Measurements from ENCODE around the gene RBSN.

RBSN gene

GRCh38 chr3:15060029-15060428 is 38.9 kb downstream of the RBSN start:
- no peak for DNase-seq (ENCODE audit: low read depth)

GRCh38 chr3:15056676-15057404 is 42.1 kb downstream of the RBSN start:
- no peak for DNase-seq (ENCODE audit: low read depth)

- no peak for DNase-seq (ENCODE audit: low read depth)
These were observed 43.9 kb downstream of the RBSN start for GRCh38 chr3:15055019-15055557.

GRCh38 chr3:15053541-15053940 is 45.4 kb downstream of the RBSN start:
- no peak for DNase-seq (ENCODE audit: low read depth)

GRCh38 chr3:15052335-15053242 is 46.4 kb downstream of the RBSN start:
- DNase-seq (ENCODE audit: low read depth), result no peak

GRCh38 chr3:15051531-15051930 is 47.4 kb downstream of the RBSN start:
- DNase-seq (ENCODE audit: low read depth), result peak; percentile 14

- DNase-seq (ENCODE audit: low read depth), result no peak
These were observed 48.4 kb downstream of the RBSN start for GRCh38 chr3:15050405-15051092.

GRCh38 chr3:15049584-15049983 is 49.4 kb downstream of the RBSN start:
- DNase-seq (ENCODE audit: low read depth), result no peak

- DNase-seq (ENCODE audit: low read depth), result no peak
These were observed 53.3 kb downstream of the RBSN start for GRCh38 chr3:15045667-15046066.

- DNase-seq (ENCODE audit: low read depth), result no peak
These were observed 54.6 kb downstream of the RBSN start for GRCh38 chr3:15044326-15044725.

- DNase-seq (ENCODE audit: low read depth), result no peak
These were observed 55.4 kb downstream of the RBSN start for GRCh38 chr3:15043408-15044171.

GRCh38 chr3:15042936-15043335 is 56.0 kb downstream of the RBSN start:
- no peak for DNase-seq (ENCODE audit: low read depth)

- no peak for DNase-seq (ENCODE audit: low read depth)
These were observed 57.0 kb downstream of the RBSN start for GRCh38 chr3:15041950-15042349.

GRCh38 chr3:15040844-15041243 is 58.1 kb downstream of the RBSN start:
- no peak for DNase-seq (ENCODE audit: low read depth)

- DNase-seq (ENCODE audit: low read depth), result no peak
These were observed 60.6 kb downstream of the RBSN start for GRCh38 chr3:15038306-15038705.

- no peak for DNase-seq (ENCODE audit: low read depth)
These were observed 65.8 kb downstream of the RBSN start for GRCh38 chr3:15033103-15033502.

- DNase-seq (ENCODE audit: low read depth), result no peak
These were observed 66.3 kb downstream of the RBSN start for GRCh38 chr3:15032650-15033049.

GRCh38 chr3:15029625-15030024 is 69.3 kb downstream of the RBSN start:
- no peak for DNase-seq (ENCODE audit: low read depth)

- no peak for DNase-seq (ENCODE audit: low read depth)
These were observed 75.2 kb downstream of the RBSN start for GRCh38 chr3:15023719-15024118.

- DNase-seq (ENCODE audit: low read depth), result no peak
These were observed 75.7 kb downstream of the RBSN start for GRCh38 chr3:15023249-15023648.

Measured in HS-27A (cell line).